CD4-positive, alpha-beta T cell treated with Interleukin-6 for 4 hours (primary cell): ENCODE results near the gene ARHGAP19.
"Not testable (repeated sequence)": the region's sequence is repeated elsewhere in the genome, so short reads cannot be mapped to it uniquely, and the experiment has no call there.

Experiments used
- DNase-seq: peaks from one replicate; pipeline ENCODE4 v3.0.0-alpha.2; 2020; ENCODE audit warnings: mixed read lengths

Gene ARHGAP19

DNA sequence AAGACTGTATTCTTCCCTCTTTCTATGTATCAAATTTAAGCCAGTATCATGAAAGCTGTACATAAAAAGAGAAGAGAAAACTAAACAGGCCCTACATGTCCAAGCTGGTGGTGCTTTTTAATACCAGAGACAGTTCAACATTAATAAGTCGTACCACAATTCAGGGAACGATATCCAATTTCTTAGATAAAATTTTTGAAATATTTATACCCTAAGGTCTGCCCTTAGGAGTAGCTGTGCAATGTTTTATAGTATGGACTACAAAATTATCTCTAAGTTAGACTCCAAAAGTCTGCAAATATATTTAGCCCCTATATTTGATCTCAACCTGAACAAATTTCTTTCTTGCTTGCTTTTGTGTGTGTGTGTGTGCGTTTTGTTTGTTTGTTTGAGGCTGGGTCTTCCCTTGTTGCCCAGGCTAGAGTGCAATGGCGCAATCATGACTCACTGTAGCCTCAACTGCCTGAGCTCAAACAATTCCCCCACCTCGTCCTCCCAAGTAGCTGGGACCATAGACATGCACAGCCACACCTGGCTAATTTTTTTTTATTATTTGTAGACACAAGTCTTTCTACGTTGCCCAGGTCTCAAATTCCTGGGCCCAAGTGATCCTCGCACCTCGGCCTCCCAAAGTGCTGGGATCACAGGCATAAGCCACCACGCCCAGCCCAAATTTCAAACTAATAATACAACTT is 13.2 kb downstream of the ARHGAP19 start:
- DNase-seq: no peak

DNA sequence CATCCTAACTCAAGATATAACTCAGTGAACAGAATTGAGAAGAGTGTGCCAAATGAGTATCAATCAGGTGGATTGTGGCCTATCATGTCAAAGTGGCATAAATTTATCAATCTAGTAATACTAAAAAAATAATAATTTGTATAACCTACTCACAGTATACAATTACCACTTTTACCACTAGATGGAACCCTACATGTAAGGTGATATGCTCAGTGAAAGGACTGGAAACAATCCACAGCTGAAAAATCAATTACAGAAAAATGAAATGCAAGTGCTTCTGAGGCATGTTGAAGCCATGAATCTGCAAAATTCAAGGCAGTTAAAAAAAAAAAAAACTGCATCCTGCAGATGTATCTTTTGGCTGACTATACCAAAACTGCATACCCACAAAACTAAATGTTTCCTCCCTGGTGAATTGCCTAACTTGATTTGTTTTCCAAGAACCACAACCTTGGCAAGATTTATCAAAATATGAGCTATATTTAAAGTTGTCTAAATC is 13.9 kb downstream of the ARHGAP19 start:
- no peak for DNase-seq

- DNase-seq: no peak
Observed at GRCh38 chr10:97277551-97277950, 14.9 kb downstream of the ARHGAP19 start.

DNA sequence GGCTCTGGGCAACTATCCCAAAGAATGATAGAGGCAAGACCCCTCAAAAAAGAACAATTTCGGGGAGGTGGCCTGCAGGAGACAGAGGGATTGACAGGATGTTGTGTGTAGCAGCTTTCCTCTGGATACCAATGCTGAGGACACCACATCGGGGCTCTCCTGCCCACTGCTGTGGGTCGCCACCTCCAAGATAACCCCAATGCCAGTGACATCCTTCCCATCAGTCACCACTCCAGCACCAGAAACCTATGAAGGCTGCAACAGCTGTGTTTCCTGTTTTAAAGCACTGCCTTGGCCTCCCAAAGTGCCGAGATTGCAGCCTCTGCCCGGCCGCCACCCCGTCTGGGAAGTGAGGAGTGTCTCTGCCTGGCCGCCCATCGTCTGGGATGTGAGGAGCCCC is 17.6 kb downstream of the ARHGAP19 start:
- DNase-seq: no peak

- DNase-seq: no peak
Observed at GRCh38 chr10:97273700-97274099, 18.7 kb downstream of the ARHGAP19 start.

DNA sequence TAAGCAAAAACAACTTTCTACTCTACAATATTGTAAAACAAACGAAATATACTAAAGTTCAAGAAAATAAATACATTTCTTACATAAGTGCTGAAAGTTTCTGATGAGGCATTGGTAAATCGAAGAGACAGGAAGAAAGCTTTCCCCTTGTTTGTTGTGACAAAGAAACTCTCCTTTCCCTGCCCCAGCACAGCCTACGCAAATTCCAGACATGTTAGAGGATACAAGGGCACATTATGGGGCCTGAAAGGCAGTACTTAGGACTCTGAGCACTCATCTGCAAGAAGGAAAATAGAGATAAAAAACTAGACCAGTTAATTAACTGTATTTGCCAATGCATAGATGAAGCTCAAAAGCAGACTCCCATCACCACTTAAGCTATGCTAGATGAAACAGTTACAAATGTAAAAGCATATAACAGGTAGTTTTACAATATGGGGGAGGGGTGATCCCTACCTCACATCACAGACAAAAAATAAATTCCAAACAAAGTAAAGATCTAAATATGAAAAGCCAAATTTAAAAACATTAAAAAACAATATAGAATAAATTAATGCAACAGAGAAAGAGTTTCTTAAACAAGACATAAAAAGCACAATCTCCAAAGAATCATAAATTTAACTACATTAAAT is 21.8 kb downstream of the ARHGAP19 start:
- DNase-seq: no peak

- no peak for DNase-seq
Observed at GRCh38 chr10:97267671-97268070, 24.8 kb downstream of the ARHGAP19 start.

DNA sequence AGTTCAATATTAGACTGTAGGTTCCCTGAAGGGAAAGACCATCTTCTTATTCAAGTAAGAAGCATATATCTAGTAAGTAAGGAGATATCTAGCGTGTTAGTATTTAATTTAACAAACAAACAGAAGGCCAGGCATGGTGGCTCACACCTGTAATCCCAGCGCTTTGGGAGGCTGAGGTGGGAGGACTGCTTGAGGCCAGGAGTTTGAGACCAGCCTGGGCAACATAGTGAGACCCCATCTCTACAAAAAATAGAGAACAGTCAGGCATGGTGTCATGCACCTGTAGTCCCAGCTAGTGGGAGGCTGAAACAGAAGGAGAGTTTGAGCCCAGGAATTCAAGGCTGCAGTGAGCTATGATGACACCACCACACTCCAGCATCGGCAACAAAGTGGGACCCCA is 27.3 kb downstream of the ARHGAP19 start:
- DNase-seq: not testable (repeated sequence)

DNA sequence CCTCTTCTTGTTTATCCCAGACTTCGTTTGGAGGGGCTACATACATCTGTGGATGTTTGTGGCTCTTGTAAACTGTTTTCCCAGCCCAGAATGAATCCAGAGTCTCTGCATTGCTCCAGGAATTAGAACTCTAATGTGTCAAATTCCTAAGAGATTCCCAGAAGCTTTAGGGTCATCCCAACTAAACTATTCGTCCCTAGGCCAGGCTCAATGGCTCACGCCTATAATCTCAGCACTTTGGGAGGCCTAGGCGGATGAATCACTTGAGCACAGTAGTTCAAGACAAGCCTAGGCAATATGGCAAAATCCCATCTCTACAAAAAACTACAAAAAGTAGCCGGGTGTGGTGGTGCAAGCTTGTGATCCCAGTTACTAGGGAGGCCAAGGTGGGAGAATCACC is 28.5 kb downstream of the ARHGAP19 start:
- DNase-seq: no peak

- DNase-seq: no peak
Observed at GRCh38 chr10:97261656-97262055, 30.8 kb downstream of the ARHGAP19 start.

GRCh38 chr10:97261183-97261582 is 31.3 kb downstream of the ARHGAP19 start:
- DNase-seq: no peak

- DNase-seq: no peak
Observed at GRCh38 chr10:97259119-97259518, 33.3 kb downstream of the ARHGAP19 start.

DNA sequence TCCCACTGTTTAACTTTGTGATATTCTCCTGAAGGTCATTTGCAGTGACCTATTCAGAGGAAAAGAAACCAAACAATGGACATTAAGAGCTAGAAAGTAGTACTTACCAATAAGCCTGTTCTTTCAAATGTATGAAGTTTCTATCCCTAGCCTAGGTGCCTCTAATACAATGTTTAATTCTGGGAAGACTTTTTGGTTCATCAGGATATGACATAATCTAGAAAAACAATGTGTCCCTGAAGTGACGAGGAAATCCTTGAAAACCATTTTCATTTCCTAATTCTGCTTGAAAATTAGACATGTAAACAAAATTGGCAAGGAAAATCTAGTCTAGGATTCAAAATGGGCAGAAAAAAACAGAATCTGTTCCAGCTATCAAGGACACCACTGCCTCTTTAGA is 36.1 kb downstream of the ARHGAP19 start:
- no peak for DNase-seq

- no peak for DNase-seq
Observed at GRCh38 chr10:97255512-97256293, 36.7 kb downstream of the ARHGAP19 start.

DNA sequence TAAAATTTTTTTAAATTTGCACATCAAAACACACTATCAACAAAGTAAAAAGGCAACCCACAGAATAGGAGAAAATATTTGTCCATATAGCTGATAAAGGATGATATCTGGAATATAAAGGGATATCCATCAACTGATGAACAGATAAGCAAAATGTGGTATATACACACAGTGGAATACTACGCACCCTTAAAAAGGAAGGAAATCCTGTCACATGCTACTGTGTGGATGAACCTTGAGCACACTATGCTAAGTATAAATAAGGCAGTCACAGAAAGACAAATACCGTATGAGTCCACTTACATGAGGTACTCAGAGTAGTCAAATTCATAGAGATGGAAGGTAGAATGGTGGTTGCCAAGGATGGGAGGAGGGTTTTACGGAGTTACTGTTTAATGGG is 37.7 kb downstream of the ARHGAP19 start:
- no peak for DNase-seq

GRCh38 chr10:97250952-97251351 is 41.5 kb downstream of the ARHGAP19 start:
- DNase-seq: no peak

DNA sequence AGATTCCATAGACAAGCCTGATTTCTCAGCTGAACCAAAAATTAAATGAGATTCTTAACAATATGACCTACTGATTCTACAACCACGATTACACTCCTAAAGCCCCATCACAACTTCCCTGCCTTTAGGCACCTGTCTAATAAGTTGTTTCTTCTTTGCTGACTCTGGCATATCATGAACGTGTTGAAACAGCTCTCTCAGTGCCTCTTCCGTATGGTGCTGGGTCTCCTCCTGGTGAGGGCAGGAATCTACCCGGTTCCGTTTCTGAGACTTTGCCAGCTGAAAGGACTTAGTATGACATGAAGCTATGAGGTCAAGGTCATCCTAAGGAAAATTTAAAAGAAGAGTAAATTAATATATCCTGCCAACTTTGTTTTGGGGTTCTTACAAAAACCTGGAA is 48.6 kb downstream of the ARHGAP19 start:
- no peak for DNase-seq

DNA sequence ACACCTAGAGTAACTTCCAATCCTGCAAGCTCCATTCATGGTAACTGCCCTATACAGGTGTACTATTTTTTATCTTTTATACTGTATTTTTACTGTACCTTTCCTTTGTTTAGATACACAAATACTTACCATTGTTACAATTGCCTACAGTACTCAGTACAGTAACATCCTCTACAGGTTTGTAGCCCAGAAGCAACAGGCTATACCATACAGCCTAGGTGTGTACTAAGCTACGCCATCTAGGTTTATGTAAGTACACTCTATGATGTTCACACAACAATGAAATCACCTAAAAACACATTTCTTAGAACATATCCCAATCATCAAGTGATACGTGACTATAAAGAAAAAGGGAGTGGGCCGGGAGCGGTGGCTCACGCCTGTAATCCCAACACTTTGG is 53.6 kb downstream of the ARHGAP19 start:
- no peak for DNase-seq

DNA sequence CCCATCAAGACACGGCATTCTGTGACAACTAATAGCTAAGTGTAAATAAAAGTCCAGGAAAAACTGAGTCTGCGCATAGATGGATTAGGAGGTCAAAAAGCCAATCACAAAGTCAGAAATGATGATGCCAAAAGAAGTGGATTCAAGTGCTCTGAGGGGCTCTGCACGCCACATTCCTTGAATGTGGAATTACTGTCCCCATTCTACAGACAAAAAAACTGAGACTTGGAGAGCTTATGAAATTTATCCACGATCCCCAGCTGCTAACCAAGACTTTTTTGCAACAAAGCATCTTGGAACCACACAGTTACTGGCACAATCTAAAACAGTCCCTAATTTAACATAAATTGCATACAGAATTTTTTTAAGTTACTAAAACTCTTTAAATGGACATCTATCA is 57.1 kb downstream of the ARHGAP19 start:
- no peak for DNase-seq

DNA sequence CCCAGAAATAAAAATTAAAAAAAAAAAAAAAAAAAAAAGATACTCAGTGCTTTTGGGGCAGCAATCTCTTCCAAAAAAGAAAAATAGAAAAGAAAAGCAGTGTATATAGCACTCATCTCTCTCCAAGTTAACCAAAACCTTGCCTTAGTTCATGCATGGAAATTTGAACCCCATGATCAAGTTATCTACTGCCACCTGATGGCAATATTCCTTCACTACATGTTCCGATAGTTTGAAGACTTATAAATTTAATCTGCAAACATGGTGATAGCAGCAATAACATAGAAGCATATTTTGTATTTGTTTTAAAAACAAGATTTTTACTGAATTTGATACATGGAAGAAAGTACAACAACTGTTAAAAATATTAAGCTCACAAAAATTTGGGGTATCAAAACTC is 58.0 kb downstream of the ARHGAP19 start:
- DNase-seq: no peak

GRCh38 chr10:97230146-97230545 is 62.3 kb downstream of the ARHGAP19 start:
- no peak for DNase-seq

GRCh38 chr10:97229322-97230015 is 63.0 kb downstream of the ARHGAP19 start:
- no peak for DNase-seq

GRCh38 chr10:97228775-97229157 is 63.7 kb downstream of the ARHGAP19 start:
- no peak for DNase-seq
